GM18858 (cell line): Measurements from ENCODE around the gene OSBPL9.
A peak's percentile ranks its signal among the peaks of the same experiment; 100 is the strongest.
"Not testable (repeated sequence)": the region's sequence is repeated elsewhere in the genome, so short reads cannot be mapped to it uniquely, and the experiment has no call there.

Experiments used
- ATAC-seq: cut with Tn5 transposase; IDR thresholded peaks from one replicate; pipeline ENCODE4 v1.9.1; 2021; ENCODE audit not compliant: unreplicated experiment

OSBPL9 gene

GRCh38 chr1:51663721-51664120 lies 46.8 kb downstream of the OSBPL9 start:
- no peak for ATAC-seq

- no peak for ATAC-seq
These were observed 47.7 kb downstream of the OSBPL9 start for GRCh38 chr1:51664421-51665240.

GRCh38 chr1:51666478-51666877 lies 49.6 kb downstream of the OSBPL9 start:
- no peak for ATAC-seq

- ATAC-seq: no peak
These were observed 50.7 kb downstream of the OSBPL9 start for GRCh38 chr1:51667561-51667960.

GRCh38 chr1:51669272-51669671 lies 52.4 kb downstream of the OSBPL9 start:
- no peak for ATAC-seq

- no peak for ATAC-seq
These were observed 52.9 kb downstream of the OSBPL9 start for GRCh38 chr1:51669816-51670215.

- no peak for ATAC-seq
These were observed 54.8 kb downstream of the OSBPL9 start for GRCh38 chr1:51671527-51672325.

- no peak for ATAC-seq
These were observed 56.4 kb downstream of the OSBPL9 start for GRCh38 chr1:51673279-51673678.

GRCh38 chr1:51675177-51675780 lies 58.4 kb downstream of the OSBPL9 start:
- no peak for ATAC-seq

- peak; percentile 58 for ATAC-seq
These were observed 62.5 kb downstream of the OSBPL9 start for GRCh38 chr1:51679435-51679834.

GRCh38 chr1:51684776-51685175 lies 67.9 kb downstream of the OSBPL9 start:
- ATAC-seq: no peak

- no peak for ATAC-seq
These were observed 69.6 kb downstream of the OSBPL9 start for GRCh38 chr1:51686450-51686849.

- ATAC-seq: no peak
These were observed 72.2 kb downstream of the OSBPL9 start for GRCh38 chr1:51689075-51689440.

- ATAC-seq: no peak
These were observed 72.8 kb downstream of the OSBPL9 start for GRCh38 chr1:51689643-51690042.

GRCh38 chr1:51690285-51690961 lies 73.5 kb downstream of the OSBPL9 start:
- no peak for ATAC-seq

GRCh38 chr1:51691920-51692319 lies 75.0 kb downstream of the OSBPL9 start:
- ATAC-seq: no peak

GRCh38 chr1:51693419-51694155 lies 76.7 kb downstream of the OSBPL9 start:
- ATAC-seq: no peak

- no peak for ATAC-seq
These were observed 80.3 kb downstream of the OSBPL9 start for GRCh38 chr1:51697166-51697565.

- no peak for ATAC-seq
These were observed 82.5 kb downstream of the OSBPL9 start for GRCh38 chr1:51699391-51699790.

- not testable (repeated sequence) for ATAC-seq
These were observed 84.9 kb downstream of the OSBPL9 start for GRCh38 chr1:51701782-51702181.

GRCh38 chr1:51702220-51702619 lies 85.3 kb downstream of the OSBPL9 start:
- ATAC-seq: not testable (repeated sequence)
